Measurements from ENCODE around the gene UBQLN4.
"Not testable (repeated sequence)": the region's sequence is repeated elsewhere in the genome, so short reads cannot be mapped to it uniquely, and the experiment has no call there.

The UBQLN4 gene

DNA sequence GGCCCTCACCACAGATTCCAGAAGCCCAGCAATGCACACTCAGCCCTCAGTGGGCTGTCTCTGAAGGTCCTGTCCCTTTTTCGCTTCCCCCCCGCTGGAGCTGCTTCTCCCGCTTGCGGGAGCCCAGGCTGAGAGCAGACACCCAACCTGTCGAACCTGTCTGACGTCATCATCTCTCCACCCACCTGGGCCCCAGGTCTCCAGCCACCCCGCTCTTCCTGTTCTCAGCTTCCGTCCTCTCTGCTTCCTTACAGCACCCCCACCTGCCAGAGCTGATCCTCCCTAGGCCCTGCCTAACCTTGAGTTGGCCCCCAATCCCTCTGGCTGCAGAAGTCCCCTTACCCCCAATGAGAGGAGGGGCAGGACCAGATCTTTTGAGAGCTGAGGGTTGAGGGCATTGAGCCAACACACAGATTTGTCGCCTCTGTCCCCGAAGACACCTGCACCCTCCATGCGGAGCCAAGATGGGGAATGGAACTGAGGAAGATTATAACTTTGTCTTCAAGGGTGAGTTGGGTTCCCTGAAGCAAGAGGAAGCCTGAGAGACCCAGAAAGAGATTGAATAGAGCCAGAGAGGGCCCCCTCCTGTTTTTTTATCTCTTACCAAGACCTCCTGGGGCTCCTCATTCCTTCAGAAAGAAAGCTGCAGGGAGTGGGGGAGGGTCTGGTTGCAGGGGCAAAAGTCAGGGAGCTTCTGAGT is 7.5 kb upstream of the UBQLN4 start, which contains the start of gene RAB25:
TSS of gene RAB25 (plus strand) at position 224 of the 700 bp plus-strand sequence. CDS start at position 465, 241 bp downstream.
- DNase-seq (ENCODE audit: low read depth) = no peak

DNA sequence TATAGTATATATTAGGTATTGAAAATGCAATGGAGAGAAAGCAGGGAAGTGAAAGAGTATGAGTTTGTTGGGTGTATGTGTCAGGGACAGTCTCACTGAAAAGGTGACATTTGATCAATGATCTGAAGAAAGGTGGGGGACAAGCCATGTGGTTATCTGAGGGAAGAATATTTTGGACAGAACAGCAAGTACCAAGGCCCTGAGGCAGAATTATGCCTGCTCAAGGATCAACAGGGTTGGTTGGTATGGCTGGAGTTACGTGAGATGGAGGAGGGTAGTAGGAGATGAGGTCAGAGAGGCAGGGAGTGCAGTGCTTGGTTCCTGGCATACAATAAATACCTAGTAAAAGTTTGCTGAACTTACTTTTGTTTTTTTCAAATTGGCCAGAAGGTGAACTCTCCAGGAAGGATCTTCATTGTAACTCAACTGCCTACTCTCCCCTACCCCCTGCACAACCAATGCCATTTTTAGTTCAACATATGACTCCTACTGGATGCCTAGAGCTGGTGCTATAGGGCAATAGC is 2.8 kb upstream of the UBQLN4 start:
- no peak for DNase-seq (ENCODE audit: low read depth)

DNA sequence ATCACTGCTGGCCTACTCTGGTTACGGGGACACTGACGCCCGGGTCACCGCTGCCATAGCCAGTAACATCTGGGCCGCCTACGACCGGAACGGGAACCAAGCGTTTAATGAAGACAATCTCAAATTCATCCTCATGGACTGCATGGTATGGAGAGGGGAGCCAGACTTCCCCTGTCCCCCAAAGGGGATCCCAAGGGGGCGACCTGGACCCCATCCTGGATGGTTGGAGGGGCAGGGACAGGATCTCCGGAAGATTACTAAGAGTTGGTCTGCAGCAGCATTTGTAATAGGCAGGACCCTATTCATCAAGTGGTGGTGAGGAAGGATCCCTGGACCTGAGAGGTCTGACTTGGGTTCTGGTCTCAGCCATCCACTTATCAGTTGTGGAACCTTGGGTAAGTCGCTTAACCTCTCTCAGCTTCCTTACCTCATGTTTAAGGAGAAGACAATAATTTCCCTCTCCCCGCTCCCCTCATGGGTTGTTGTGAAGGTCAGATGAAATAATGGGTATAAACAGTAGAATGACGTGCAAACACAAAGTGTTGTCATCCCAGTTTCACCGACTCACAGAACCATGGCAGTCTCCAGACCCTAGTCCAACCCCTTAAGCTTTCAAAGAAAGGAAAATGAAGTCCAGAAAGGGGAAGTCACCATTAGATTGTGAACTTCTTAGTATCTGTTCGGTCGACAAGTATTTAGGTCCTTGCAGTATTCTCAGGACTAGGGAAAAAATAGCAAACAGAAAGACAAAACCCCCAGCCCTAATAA is 1.9 kb upstream of the UBQLN4 start:
- DNase-seq (ENCODE audit: low read depth) = no peak

DNA sequence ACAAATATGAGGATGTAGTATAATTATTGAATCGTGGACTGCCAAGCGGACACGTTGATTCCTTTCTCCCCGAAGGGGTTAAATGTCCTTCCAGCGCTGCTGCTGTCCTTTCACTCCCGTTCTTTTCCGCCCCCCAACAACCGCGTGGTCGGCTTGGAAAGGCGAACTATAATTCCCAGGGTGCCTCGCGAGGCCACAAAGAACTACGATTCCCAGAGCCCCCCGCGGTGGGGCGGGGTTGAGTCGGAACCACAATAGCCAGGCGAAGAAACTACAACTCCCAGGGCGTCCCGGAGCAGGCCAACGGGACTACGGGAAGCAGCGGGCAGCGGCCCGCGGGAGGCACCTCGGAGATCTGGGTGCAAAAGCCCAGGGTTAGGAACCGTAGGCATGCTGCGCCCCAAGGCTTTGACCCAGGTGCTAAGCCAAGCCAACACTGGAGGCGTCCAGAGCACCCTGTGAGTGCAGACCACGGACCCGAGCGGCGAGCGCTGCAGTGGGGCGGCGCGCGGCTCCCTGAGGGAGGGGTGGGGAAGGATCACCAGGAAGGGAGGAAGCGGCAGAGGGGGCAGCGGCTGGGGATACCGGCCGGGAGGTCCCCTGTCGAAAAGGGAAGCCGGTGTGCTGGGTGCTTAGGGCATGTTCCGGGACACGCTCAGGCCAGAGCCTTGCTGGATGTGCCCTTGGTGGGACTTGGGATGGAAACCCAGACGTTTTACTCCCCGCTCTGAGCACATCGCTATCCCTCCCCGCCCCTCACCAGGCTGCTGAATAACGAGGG is 1.1 kb upstream of the UBQLN4 start, which contains the start of gene LAMTOR2:
TSS of gene LAMTOR2 (plus strand) at position 283 of the 781 bp plus-strand sequence. CDS start at position 391, 108 bp downstream.
- peak; percentile 91 for DNase-seq (ENCODE audit: low read depth)

DNA sequence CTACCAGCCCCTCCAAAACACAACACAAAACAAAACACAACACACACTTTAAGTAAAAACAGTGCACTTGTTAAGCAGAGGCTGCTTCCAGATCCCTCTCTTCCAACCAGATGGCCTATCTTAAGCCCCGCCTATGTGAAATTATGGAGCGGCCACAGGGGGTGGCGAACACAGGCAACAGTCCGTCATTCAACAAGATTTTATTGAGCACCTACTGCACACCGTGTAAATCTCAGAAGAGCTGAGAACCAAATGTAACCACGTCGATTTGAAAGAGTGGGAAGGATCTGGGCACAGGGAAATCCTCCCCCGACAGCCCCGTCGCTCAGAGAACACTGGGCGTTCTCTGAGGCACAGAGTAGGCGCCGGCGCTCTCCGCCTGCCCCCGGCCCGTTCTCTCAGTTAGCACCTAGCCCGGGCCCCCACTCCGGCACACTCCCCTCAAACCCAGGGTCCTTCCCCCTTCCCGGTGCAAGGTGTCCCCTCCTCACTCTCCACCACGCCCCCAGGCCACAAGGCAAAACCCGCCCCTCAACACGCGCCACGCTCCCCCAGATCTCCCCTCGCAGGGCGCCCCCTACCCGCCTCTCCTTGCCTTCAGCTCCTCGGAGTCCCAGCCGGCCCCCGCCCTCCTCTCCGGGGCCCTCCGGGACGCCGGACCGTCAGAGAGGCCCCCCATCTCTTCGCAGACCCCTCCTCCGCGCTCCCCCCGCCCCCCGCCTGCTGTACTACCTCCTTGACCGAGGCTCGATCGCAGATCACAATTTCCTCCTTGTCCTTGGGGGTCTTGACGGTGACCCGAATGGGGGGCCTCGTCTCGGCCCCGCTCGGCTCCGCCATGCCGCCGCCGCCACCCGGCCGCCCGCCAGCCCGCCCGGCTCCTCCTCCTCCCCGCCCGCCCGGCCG is 483 bp downstream of the UBQLN4 start:
- peak; percentile 51 for DNase-seq (ENCODE audit: low read depth)

DNA sequence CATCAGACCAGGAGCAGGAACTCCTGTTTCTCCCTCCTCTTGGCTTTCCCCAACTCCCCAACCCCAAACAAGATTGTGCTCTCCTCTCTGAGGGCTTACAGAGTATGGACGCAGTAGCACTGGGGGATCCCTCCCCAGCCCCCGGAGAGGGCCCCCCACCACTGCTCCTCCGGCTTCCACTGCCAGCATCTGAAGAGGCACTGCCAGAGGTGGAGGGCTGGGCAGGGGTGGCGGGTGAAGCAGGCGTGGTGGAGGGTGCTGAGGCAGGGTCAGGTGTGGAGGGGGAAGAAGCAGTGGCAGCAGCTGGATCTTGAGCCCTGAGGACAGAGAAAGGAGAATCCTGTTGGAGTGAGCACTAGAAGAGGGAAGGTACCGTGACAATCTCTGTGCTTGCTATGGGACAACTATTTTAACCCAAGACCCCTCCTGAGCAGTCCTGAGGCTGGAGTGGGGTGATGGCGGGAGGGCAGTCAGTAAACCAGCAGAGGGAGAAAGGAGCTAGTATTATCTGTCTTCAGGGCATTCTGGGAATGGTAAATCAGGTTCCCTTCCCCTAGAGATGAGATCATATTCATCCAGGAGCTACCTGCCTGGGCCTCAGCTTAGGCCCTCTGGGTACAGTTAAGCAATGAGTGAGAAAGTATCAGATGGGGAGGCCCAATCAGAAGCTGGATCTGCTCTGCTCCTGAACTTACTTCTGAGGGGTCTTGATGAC is 2.4 kb downstream of the UBQLN4 start:
- no peak for DNase-seq (ENCODE audit: low read depth)

DNA sequence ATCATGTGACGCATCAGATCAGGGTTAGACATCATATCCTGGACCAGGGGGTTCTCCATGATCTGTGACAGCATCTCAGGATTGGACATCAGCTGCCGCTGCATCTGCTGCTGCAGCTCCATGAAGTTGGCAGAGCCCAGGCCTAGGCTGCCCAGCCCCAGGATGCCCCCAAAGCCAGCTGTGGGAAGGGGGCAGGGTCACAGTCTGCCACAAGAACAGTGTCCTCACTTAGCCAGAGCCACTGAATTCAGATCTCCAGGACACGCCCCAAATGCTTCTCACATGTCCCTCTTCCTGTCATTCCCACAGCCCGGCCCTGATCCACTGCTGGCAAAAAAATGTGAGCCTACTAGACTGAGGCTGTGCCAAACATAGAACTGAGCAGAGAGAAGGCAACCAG is 3.2 kb downstream of the UBQLN4 start:
- DNase-seq (ENCODE audit: low read depth) = no peak

DNA sequence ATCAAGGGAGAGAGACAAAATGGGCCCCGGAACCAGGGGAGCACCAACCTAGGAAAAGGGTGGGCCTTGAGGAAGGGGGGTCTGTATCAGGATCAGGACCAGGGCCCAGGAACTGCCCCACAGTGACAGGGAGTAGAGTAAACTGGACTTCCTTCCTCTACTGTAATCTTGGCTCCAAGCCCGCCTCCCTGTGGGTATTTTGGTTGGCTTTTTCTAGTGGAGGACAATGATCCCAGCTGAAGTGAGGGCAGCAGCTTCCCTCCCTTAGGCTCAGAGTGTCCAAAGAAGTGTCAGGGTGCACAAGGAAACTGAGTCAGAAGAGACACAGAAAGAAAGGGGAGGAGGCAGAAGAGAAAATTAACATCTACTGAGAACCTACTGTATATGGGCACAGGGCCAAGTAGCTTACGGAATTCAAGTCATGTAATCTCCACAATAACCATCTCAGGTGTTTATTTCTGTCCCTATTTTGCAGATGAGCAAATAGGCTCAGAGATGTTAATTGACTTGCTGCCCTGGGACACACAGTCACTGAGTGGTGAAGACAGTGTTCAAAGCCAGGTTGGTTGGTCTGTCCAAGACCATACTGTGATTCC is 4.8 kb downstream of the UBQLN4 start:
- no peak for DNase-seq (ENCODE audit: low read depth)

DNA sequence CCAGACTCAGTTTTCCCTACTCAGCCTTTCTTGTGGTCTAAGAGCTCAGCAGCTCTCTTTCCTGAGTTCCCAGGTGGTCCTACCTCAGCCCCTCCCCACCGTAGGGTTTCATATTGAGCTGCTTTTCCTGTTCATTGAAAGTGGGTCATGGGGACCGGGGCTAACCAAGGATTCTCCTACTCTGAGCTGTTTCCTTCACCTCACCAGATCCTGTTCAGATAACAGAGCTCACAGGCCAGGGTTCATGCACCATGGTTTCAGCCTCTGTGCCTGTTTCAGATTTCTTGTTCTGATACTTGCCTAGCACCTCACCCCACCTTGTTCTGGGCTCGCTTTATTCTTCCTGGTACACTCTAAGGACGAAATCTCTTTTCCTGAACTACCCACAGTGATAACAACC is 8.5 kb downstream of the UBQLN4 start:
- DNase-seq (ENCODE audit: low read depth) = no peak

DNA sequence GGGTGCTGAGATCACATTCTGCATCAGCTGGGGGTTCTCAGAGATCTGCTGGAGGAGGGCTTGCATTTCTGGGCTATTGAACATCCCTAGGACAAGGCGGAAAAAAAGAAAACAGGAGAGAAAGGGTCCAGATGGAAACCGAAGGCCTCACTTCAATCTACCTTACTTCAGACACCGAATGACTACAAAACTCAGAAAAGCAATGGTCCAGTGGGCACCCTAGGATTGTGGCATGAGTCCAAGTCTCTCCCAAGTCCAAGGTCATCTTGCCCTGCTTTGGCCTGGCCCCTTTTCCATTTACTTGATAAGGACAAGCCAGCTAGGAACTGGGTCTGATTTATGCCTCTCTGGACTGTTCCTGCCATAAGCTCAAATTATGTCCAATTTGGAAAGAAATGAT is 10.8 kb downstream of the UBQLN4 start:
- DNase-seq (ENCODE audit: low read depth) = no peak

DNA sequence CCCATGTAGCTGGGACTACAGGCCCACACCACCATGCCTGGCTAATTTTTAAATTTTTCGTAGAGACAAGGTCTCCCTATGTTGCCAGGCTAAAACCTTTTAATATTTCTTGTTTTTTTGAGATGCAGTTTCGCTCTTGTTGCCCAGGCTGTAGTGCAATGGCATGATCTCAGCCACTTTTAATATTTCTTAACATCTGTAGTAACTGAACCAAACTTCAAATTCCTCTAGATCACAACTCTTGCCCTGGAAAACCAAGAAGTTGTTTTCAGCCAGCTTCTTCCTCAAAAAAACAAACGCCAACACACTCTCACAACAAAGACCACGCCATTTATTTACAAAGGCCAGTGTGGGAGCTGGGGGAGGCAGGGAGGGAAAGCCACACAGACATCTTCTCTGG is 18.6 kb downstream of the UBQLN4 start:
- DNase-seq (ENCODE audit: low read depth) = not testable (repeated sequence)

DNA sequence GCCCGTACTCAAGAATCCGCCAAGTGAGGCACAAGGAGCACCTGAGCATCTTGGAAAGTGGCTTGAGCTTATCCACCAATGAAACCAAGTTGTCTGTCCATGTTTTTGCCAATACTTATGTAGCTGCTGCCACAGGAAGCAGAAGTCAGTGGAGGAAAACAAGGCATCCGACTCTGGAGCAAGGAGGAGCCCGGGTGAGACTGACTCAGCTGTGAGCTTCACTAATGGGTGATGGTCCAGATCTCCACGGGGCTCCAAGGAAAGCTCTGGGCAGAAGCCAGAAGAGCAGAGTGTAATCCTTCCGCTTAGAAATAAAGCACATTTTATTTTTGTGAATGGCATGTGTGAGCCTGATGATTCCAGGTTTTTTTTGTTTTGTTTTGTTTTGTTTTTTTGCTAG is 20.6 kb downstream of the UBQLN4 start:
- DNase-seq (ENCODE audit: low read depth) = no peak

DNA sequence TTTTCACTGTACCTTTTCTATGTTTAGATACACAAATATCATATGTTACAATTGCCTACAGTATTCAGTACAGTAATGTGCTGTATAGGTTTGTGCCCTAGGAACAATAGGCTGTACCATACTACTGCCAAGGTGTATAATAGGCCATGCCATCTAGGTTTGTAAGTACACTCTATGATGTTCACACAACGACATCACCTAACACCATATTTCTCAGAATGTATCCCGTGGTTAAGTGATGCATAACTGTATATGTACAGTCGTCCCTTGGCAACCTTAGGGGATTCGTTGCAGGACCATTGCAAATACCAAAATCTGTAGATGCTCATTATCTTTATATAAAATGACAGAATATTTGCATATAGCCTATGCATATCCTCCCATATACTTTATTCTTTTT is 27.0 kb downstream of the UBQLN4 start:
- no peak for DNase-seq (ENCODE audit: low read depth)

DNA sequence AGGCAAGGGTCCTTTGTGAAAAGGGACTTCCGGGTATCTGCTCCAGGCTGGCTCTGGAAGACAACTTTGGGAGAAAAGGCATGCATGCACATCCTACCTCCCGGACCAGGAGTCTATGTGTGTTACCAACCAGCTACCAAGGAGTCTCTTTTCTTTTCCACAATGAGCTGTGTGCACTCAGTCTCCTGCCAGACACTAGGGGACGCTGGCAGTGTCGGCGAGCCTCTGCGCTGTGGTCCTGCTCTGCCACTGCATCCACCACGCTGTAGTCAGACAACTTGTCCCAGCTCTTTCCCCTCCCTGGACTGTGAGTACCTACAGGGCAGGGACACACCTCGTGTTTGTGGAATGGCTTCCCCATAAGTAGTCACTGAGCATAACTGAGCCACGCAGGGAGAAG is 27.7 kb downstream of the UBQLN4 start:
- no peak for DNase-seq (ENCODE audit: low read depth)

DNA sequence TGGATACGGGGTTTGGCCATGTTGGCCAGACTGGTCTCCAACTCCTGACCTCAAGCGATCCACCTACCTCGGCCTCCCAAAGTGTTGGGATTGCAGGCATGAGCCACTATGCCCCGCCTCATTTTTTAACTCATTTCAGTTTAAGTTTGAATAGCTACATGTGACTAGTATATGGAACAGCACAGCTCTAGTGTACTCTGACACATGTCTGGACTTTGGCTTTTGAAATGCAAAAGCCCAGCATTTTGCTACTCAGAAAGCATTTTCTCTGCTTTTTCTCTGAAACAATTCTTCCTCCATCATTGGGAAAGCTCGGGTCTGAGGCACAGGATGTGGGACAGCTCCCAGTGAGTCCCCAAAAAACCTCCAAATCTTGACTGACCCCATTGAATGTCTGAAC is 28.8 kb downstream of the UBQLN4 start:
- DNase-seq (ENCODE audit: low read depth) = no peak

DNA sequence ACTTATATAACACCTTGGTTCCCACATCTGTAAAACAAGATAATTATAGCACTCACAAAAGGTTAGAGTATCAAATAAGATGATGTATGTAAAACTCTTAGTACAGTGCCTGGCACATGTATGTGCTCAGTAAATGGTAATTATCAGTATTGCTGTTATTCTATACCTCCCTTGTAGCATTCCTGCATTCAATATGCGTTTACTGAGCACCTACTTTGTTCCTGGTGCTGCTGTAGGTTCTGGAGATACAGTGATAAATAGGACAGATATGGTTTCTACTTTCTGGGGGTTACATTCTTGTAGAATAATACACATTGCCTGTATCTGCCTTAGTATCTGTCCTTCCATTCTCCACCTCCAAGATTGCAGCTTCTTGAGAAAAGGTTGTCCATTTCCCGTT is 31.6 kb downstream of the UBQLN4 start:
- DNase-seq (ENCODE audit: low read depth) = no peak

DNA sequence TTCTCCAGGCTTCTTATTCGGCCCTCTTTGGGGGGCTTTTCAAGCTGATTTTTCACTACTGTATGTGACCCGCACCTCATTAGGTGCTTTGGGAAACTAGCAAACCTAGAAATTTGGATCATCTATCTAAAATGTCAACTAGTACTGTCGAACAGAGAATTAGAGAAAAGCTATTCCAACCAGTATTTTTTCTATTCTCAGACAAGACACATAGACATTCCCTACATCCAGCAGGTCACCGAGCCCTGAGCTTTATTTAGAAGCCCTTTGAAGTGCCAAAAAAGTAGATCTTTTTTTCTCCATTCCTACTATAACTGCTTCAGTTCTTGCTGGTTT is 32.5 kb downstream of the UBQLN4 start:
- DNase-seq (ENCODE audit: low read depth) = no peak

DNA sequence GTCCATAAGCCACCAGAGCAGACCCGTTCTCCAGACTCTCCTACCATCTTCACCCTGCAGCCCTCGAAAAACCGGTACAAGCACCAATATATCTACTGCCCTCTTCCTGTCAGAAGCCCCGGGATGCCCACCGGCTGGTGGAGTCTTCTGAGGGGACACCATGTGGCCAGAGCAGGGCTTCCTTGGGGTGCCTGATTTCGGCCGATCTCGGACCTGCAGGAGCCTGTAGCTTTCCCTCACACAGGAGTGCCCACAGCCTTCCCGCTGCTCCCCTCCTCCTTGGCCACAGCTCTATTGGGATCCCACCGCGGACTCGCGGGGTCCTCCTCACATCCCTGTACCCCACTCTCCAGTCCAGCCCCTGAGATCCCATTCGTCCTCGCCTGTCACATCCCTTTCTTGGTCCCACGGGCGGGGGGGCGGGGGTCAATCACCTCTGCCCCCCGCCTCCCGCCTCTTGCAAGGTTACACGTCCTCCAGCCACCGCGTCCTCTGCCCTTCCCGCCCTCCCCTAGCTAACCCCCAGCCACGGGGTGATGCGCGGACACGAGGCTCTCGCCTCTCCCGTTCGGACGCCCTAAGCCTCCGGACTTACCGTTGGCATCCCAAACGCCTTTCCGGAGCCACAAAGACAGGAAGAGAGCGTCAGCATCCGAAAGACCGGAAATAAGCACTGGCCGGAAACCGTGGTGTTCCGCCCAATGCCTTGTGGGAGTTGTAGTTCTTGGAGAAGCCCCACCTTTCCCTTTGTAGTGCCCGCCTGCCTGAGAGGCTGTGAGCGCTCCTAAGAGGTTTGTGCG is 33.1 kb downstream of the UBQLN4 start, which contains the start of gene SSR2:
TSS of gene SSR2 (minus strand) at position 659 of the 800 bp plus-strand sequence. CDS start 784 bp downstream, outside the sequence.
- DNase-seq (ENCODE audit: low read depth) = peak; percentile 74

DNA sequence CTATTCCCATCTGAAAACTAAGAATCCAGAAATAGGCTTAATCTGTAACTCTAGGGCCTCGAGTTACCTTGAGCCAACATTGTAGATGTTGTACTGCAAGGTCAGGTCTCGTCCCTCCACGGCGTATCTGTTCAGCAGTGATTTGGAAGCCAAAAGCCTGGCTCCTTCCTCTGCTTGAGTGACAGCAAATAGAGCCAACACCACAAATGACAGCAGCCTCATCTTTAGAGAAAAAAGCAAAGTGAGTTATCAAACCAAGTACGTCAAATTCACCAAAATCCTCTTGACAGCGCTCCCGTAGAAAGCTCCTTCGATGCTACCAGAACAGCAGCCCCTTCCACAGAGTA is 33.7 kb downstream of the UBQLN4 start:
- DNase-seq (ENCODE audit: low read depth) = no peak

DNA sequence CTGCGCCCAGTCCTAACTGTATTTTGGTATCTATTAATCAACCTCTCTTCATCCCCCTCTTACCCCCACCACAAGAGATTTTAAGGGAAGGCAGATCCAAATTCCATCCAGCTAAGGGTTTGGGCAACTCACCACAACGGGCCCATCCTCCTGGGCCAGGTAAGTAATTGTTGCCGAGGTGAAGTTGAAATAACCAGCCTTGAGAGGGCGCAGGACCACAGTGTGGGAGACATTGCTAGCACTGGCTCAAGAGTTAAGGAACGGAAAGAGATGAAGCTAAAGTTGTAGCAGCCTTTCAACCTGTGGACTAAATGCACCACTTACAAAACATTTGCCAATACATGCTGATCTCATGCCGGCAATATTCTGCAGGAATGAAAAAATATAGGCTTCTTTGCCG is 38.8 kb downstream of the UBQLN4 start:
- DNase-seq (ENCODE audit: low read depth) = no peak

Measured in activated T-helper 1 cell treated with Interleukin-2 at 50 U/mL for 16 hours (primary cell).